Skeletal muscle tissue (tissue), 4 donors: ENCODE measurements around the gene EDDM3A. TPM values are rescaled to one million over a fixed set of nuclear protein-coding genes. Genes with fewer than 3 reads are reported as not detected.

Experiments used
- H3K27ac ChIP-seq: one replicate; pipeline ENCODE4 v1.7.0; 2013; ENCODE audit warnings: mild to moderate bottlenecking, low read depth, low read length, inconsistent platforms
- H3K27me3 ChIP-seq, 3 donors: one replicate each; pipeline ENCODE4 v1.7.0; 2013; ENCODE audit warnings: low read length in 3 of 3; ENCODE audit not compliant: control insufficient read depth in 3 of 3, insufficient read depth in 3 of 3
- H3K36me3 ChIP-seq, 3 donors: one replicate each; pipeline ENCODE4 v1.7.0; 2013; ENCODE audit warnings: low read length in 3 of 3; ENCODE audit not compliant: control insufficient read depth in 3 of 3, insufficient read depth in 3 of 3
- H3K4me1 ChIP-seq, 3 donors: one replicate each; pipeline ENCODE4 v1.7.0; 2013; ENCODE audit warnings: low read length in 3 of 3, mild to moderate bottlenecking in 3 of 3; ENCODE audit not compliant: control insufficient read depth in 3 of 3, insufficient read depth in 3 of 3
- H3K4me3 ChIP-seq, 3 donors: one replicate each; pipeline ENCODE4 v1.7.0; 2013; ENCODE audit warnings: low read length in 3 of 3
- H3K9ac ChIP-seq, 3 donors: one replicate each; pipeline ENCODE4 v1.7.0; 2013; ENCODE audit warnings: low read length in 3 of 3, mild to moderate bottlenecking in 3 of 3, moderate library complexity in 2 of 3, low read depth in 1 of 3
- H3K9me3 ChIP-seq, 3 donors: one replicate each; pipeline ENCODE4 v1.7.0; 2013; ENCODE audit warnings: low read length in 3 of 3; ENCODE audit not compliant: control insufficient read depth in 3 of 3
- total RNA-seq: library from RNA; depleted of rRNA; stranded (reverse); fragments of >200 nt; gene quantifications from one replicate; pipeline ENCODE4 v1.2.3, GENCODE V29; 2014
- donor health status: Osteomylitis.

The EDDM3A gene
- total RNA-seq, 1 donor from 2014 or later = not detected

DNA sequence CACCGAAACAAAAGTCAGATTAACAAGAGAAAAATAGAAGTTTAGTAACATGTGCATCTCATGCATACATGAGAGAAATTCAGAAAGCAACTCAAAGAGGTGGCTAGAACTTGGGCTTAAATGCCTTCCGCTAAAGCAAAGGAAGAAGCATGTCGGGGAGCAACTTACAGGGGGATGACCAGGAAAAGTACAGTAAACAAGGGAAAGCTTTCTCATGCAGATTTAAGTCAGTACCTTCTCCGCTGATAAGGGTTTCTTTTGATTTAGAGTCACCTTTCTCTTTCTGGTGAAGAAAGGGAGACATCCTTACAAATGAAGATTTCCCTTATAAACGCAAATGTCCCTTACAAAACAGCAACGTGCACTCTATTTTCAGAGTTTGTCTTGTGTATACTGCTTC, 29.4 kb downstream of the EDDM3A start:
- H3K9me3 ChIP-seq = no peaks in the 10 kb centered on the region
- H3K9ac ChIP-seq = no peak overlapping the region
- H3K4me3 ChIP-seq = no peak overlapping the region
- H3K27me3 ChIP-seq = no peaks in the 10 kb centered on the region
- no peak overlapping the region for H3K27ac ChIP-seq
- H3K4me1 ChIP-seq = no peaks in the 10 kb centered on the region
- no peaks in the 10 kb centered on the region for H3K36me3 ChIP-seq

GRCh38 chr14:20775901-20776300, 30.2 kb downstream of the EDDM3A start:
- Histone ChIP-seq H3K9me3 (no peaks in the 10 kb centered on the region), H3K27ac (no peak overlapping the region), H3K4me1 (no peaks in the 10 kb centered on the region), H3K36me3 (no peaks in the 10 kb centered on the region), H3K4me3 (no peak overlapping the region), H3K27me3 (no peaks in the 10 kb centered on the region), H3K9ac (no peak overlapping the region)

DNA sequence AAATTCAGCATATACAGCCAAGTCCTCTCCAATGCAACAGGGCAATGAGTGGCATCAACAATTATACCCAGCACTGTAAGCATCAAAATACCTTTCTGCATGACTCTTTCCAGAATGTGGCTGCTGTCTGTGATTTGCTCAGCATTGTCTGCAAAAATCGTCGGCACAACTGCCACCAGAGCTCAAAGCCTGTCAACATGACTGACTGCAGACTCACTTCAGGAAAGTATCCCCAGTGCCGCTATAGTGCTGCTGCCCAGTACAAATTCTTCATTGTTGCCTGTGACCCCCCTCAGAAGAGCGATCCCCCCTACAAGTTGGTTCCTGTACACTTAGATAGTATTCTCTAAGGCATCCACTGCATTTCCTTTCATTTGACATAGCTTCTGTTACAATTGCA, 36.1 kb downstream of the EDDM3A start:
- H3K27ac ChIP-seq = peak overlapping the region; percentile 57
- H3K9ac ChIP-seq = peak overlapping the region in 1 of 3 donors; percentile 30
- no peaks in the 10 kb centered on the region for H3K9me3 ChIP-seq
- no peaks in the 10 kb centered on the region for H3K4me1 ChIP-seq
- H3K27me3 ChIP-seq = peaks cover 0 to 7% (median 0%) of the 10 kb centered on the region in 3 donors
- peak overlapping the region in 2 of 3 donors; percentile 40 to 46 for H3K4me3 ChIP-seq
- H3K36me3 ChIP-seq = no peaks in the 10 kb centered on the region

DNA sequence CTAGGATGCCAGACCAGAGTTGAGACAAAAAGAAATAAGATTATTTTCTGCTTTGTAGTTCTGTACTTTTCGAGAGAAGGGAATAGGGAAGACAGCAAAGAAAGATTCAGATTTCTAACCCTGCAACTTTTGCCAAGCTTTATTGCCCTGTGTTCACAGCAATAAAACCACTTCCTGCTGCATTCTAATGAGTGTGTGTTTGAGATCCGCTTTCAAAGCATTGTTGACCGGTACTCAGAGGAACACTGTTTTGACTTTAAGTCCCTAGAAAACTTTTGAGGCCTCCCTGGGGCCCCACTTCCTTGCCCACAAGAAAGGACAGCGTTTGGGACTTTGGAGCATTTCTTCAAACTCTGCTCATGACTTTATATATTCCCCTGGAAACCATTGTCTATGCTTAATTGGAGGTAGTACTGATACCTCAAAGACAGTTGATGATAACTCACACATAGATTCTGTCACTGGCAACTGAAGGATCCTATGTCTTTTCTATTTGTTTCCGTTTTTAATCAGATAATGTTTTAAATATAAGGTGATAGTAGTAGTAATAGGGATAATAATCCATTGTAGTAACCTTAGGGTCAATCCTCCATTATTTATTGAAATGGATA, 36.7 kb downstream of the EDDM3A start:
- Histone ChIP-seq H3K4me1 (no peaks in the 10 kb centered on the region), H3K27ac (peak overlapping the region; percentile 57), H3K9ac (peak overlapping the region in 1 of 3 donors; percentile 30), H3K27me3 (peaks cover 0 to 7% (median 0%) of the 10 kb centered on the region in 3 donors), H3K4me3 (peak overlapping the region in 1 of 3 donors; percentile 9), H3K36me3 (no peaks in the 10 kb centered on the region), H3K9me3 (no peaks in the 10 kb centered on the region)

DNA sequence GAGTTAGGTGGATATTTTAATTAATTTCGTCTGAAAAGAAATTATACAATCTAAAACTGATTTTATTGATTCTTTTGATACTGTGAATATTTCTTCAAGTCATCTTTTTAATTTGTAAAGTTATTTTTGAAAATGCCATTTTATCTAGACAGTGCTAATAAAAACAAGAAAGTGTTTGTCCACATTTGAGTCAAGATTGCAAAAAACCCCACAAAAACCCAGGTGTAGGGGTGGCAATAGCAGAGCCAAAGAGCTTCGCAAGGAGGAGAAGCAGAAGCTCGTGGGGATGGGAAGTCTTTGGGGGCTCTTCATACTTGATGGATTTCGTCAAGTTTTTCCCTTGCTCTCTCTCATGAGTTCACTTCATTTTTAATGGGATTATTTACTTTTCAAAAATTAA, 41.3 kb downstream of the EDDM3A start:
- Histone ChIP-seq H3K27me3 (peaks cover 0 to 3% (median 0%) of the 10 kb centered on the region in 3 donors), H3K9me3 (no peaks in the 10 kb centered on the region), H3K4me3 (no peak overlapping the region), H3K36me3 (no peaks in the 10 kb centered on the region), H3K9ac (no peak overlapping the region), H3K4me1 (peaks cover 0 to 3% (median 0%) of the 10 kb centered on the region in 3 donors), H3K27ac (no peak overlapping the region)

DNA sequence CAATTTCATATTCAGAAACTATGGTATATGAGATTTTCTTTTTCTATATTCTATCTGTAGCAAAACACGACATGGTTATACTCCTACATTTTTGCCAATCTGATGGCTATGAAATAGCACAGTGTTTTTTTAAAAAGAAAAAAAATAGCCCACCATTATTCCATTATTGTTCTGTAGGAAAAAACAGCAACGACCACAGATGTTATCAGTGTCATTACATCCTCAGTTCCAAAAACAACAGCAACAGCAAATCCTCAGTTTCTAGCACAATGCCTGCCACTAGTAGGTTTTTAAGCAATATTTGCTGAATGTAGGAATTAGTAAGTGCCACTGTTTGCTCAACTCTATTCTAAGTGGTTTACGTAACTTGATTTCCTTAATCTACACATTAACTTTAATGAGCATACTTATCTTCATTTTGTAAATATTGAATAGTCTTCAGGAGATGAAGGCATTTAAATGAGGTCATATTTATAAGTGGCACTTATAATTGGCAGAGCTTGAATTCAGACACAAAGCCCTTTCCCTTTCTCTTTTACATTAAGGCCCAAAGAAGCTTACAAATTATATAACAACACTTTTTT, 43.6 kb downstream of the EDDM3A start:
- H3K27ac ChIP-seq = no peak overlapping the region

GRCh38 chr14:20790464-20791116, 44.9 kb downstream of the EDDM3A start:
- Histone ChIP-seq H3K27ac (no peak overlapping the region), H3K9ac (no peak overlapping the region), H3K9me3 (no peaks in the 10 kb centered on the region), H3K36me3 (no peaks in the 10 kb centered on the region), H3K27me3 (peaks cover 0 to 3% (median 0%) of the 10 kb centered on the region in 3 donors), H3K4me3 (no peak overlapping the region), H3K4me1 (peaks cover 0 to 3% (median 0%) of the 10 kb centered on the region in 3 donors)

More for the DNA sequence above, 43.6 kb downstream of the EDDM3A start:
- Histone ChIP-seq H3K9me3 (no peaks in the 10 kb centered on the region), H3K4me3 (no peak overlapping the region), H3K36me3 (no peaks in the 10 kb centered on the region), H3K4me1 (peaks cover 0 to 3% (median 0%) of the 10 kb centered on the region in 3 donors), H3K9ac (no peak overlapping the region), H3K27me3 (peaks cover 0 to 3% (median 0%) of the 10 kb centered on the region in 3 donors)

DNA sequence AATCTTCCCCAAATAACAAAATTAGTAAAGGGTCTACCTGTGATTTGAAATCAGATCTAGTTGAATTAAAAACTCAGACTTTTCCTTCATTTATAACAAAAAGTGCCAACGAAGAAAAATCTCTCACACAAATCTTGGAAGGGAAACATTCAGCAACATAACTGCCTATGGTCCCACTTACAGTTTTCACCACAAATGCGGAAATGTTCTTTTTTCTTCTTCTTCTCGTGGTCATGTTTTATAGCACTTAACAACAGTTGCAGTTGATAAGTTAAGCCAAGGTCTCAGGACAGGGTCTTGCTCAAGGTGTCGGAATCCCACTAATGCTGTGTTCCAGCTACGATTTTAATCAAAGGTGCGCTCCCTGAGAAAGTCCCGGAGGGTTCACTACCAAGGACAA, 45.5 kb downstream of the EDDM3A start:
- no peaks in the 10 kb centered on the region for H3K36me3 ChIP-seq
- H3K27ac ChIP-seq = no peak overlapping the region
- no peaks in the 10 kb centered on the region for H3K9me3 ChIP-seq
- H3K9ac ChIP-seq = no peak overlapping the region
- H3K4me1 ChIP-seq = peaks cover 0 to 3% (median 0%) of the 10 kb centered on the region in 3 donors
- H3K27me3 ChIP-seq = peaks cover 0 to 3% (median 0%) of the 10 kb centered on the region in 3 donors
- no peak overlapping the region for H3K4me3 ChIP-seq

GRCh38 chr14:20791597-20791996, 45.9 kb downstream of the EDDM3A start:
- H3K27ac ChIP-seq = no peak overlapping the region

DNA sequence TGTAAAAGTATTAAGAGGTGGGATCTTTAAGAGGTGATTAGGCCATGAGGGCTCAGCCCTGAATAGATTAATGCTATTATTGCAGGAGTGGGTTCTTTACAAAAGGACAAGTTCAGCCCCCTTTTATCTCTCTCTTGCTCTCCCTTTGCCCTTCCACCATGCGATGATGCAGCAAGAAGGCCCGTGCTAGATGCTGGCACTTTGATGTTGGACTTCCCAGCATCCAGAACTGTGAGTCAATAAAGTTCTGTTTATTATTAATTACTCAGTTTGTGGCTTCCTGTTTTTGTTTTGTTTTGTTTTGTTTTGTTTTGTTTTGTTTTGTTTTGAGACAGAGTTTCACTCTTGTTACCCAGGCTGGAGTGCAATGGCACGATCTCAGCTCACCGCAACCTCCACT, 46.9 kb downstream of the EDDM3A start:
- no peak overlapping the region for H3K27ac ChIP-seq
- H3K36me3 ChIP-seq = no peaks in the 10 kb centered on the region
- no peaks in the 10 kb centered on the region for H3K27me3 ChIP-seq
- no peak overlapping the region for H3K4me3 ChIP-seq
- no peak overlapping the region for H3K9ac ChIP-seq
- H3K4me1 ChIP-seq = peaks cover 0 to 3% (median 0%) of the 10 kb centered on the region in 3 donors
- H3K9me3 ChIP-seq = no peaks in the 10 kb centered on the region

More at GRCh38 chr14:20791597-20791996, 45.9 kb downstream of the EDDM3A start:
- no peak overlapping the region for H3K9ac ChIP-seq
- H3K36me3 ChIP-seq = no peaks in the 10 kb centered on the region
- no peak overlapping the region for H3K4me3 ChIP-seq
- peaks cover 0 to 3% (median 0%) of the 10 kb centered on the region in 3 donors for H3K4me1 ChIP-seq
- H3K27me3 ChIP-seq = peaks cover 0 to under 1% (median 0%) of the 10 kb centered on the region in 3 donors
- no peaks in the 10 kb centered on the region for H3K9me3 ChIP-seq
